ENCODE measurements around the gene OPCML.

Gene OPCML

GRCh38 chr11:132771746-132772145, 760.6 kb downstream of the OPCML start:
- DNase-seq: no peak

- no peak for DNase-seq
Measured at GRCh38 chr11:132770829-132771530, 761.3 kb downstream of the OPCML start.

GRCh38 chr11:132763503-132763902, 768.8 kb downstream of the OPCML start:
- no peak for DNase-seq

- DNase-seq: no peak
Measured at GRCh38 chr11:132755934-132756333, 776.4 kb downstream of the OPCML start.

- no peak for DNase-seq
Measured at GRCh38 chr11:132751516-132752250, 780.6 kb downstream of the OPCML start.

- DNase-seq: no peak
Measured at GRCh38 chr11:132746305-132746704, 786.0 kb downstream of the OPCML start.

- DNase-seq: no peak
Measured at GRCh38 chr11:132745306-132745705, 787.0 kb downstream of the OPCML start.

- no peak for DNase-seq
Measured at GRCh38 chr11:132744771-132745170, 787.5 kb downstream of the OPCML start.

GRCh38 chr11:132743601-132744000, 788.7 kb downstream of the OPCML start:
- no peak for DNase-seq

GRCh38 chr11:132742929-132743328, 789.4 kb downstream of the OPCML start:
- no peak for DNase-seq

- DNase-seq: no peak
Measured at GRCh38 chr11:132734217-132734616, 798.1 kb downstream of the OPCML start.

GRCh38 chr11:132728026-132728425, 804.3 kb downstream of the OPCML start:
- DNase-seq: no peak

- DNase-seq: no peak
Measured at GRCh38 chr11:132721526-132721925, 810.8 kb downstream of the OPCML start.

- no peak for DNase-seq
Measured at GRCh38 chr11:132719684-132720083, 812.6 kb downstream of the OPCML start.

- DNase-seq: peak; percentile 47
Measured at GRCh38 chr11:132718711-132719671, 813.3 kb downstream of the OPCML start.

- DNase-seq: no peak
Measured at GRCh38 chr11:132717824-132718223, 814.5 kb downstream of the OPCML start.

- DNase-seq: no peak
Measured at GRCh38 chr11:132716037-132716436, 816.3 kb downstream of the OPCML start.

GRCh38 chr11:132714859-132715440, 817.4 kb downstream of the OPCML start:
- no peak for DNase-seq

GRCh38 chr11:132712466-132712865, 819.8 kb downstream of the OPCML start:
- DNase-seq: no peak

GRCh38 chr11:132704781-132705375, 827.4 kb downstream of the OPCML start:
- DNase-seq: no peak

- DNase-seq: no peak
Measured at GRCh38 chr11:132692891-132693290, 839.4 kb downstream of the OPCML start.

- DNase-seq: no peak
Measured at GRCh38 chr11:132691848-132692550, 840.3 kb downstream of the OPCML start.
